ENCODE measurements around the gene FAM216B.

FAM216B gene

DNA sequence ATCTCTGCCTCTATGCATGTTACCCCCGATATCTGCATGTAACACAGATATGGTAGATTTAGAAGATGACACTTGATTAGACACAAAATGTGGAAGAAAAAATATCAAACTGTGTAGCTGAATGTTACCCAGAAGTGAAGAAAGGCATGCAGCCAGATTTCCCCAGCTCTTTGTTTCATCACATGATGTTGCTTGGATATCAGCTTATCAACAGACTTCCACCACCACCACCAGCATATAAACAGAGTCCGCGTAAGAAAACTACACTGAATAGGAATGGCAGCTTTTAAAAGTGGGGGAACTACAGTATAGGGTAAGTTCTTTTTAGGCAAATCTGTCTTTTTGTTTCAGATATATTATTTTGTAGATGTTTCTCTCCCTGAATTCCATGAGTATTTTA, at the start of gene FAM216B:
Gene FAM216B (plus strand): TSS at position 233 of the 400 bp plus-strand sequence. CDS start 2,484 bp downstream, outside the sequence.
- TF ChIP-seq, protein P1, sequence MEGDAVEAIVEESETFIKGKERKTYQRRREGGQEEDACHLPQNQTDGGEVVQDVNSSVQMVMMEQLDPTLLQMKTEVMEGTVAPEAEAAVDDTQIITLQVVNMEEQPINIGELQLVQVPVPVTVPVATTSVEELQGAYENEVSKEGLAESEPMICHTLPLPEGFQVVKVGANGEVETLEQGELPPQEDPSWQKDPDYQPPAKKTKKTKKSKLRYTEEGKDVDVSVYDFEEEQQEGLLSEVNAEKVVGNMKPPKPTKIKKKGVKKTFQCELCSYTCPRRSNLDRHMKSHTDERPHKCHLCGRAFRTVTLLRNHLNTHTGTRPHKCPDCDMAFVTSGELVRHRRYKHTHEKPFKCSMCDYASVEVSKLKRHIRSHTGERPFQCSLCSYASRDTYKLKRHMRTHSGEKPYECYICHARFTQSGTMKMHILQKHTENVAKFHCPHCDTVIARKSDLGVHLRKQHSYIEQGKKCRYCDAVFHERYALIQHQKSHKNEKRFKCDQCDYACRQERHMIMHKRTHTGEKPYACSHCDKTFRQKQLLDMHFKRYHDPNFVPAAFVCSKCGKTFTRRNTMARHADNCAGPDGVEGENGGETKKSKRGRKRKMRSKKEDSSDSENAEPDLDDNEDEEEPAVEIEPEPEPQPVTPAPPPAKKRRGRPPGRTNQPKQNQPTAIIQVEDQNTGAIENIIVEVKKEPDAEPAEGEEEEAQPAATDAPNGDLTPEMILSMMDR (IDR thresholded peaks at IDR 0.05; ENCODE audit: extremely low read depth, missing control alignments), result no peak
- no peak for DNase-seq (ENCODE audit: low spot score)

DNA sequence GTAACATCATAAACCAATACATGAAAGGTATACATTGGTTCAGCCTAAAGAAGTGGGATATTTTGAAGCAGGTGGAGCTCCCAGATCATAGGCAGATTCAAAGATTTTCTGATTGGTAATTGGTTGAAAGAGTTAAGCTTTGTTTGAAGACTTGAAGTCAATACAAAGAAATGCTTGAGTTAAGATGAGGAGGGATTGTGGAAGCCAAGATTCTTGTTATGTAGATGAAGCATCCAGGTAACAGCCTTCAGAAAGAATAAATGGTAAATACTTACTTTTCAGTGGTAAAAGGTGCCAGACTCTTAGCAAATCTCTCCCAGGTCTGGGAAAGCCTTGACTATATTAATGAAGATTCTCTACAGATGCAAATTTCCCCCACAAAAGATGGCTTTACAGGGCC, 49.3 kb upstream of the FAM216B start:
- DNase-seq (ENCODE audit: low spot score), result no peak
- TF ChIP-seq, protein P1 (IDR thresholded peaks at IDR 0.05; ENCODE audit: extremely low read depth, missing control alignments), result no peak

DNA sequence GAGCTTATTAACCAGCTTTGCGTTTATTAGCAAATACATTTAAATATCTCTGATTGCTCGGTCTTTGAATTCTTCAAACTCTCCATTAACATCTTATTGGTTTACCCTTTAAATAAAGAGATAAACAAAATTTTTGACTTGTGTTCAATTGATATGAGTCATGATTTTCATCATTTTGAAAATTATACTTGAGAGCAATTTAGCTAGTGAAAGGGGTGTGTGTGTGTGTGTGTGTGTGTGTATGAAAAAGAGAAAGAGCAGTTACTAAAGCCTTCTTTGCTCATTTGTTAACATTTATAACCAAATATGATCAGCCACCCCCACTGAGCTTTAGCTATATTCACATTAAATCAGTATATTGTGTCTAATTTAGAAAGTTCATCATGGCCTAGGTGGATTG, 48.3 kb upstream of the FAM216B start:
- DNase-seq (ENCODE audit: low spot score), result no peak
- TF ChIP-seq, protein P1 (IDR thresholded peaks at IDR 0.05; ENCODE audit: extremely low read depth, missing control alignments), result no peak

DNA sequence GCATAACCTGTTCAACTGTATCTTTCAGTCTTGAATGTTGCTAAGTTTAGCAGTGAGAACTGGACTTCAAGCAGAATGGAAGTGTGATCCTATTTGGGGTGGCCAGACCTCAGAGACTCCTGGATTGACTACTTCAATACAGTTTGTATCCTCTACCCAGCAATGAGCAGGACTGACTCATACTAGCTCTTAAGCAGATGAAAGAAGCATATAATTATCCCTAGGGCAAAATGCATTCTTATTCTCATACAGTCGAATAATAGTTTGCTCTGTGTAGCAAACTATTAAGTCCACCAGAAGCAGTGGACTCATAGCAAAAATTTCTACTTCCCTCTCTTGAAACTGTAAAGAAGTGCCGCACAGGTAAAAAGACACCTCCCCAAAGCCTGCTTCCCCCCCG, 46.4 kb upstream of the FAM216B start:
- DNase-seq (ENCODE audit: low spot score), result no peak
- TF ChIP-seq, protein P1 (IDR thresholded peaks at IDR 0.05; ENCODE audit: extremely low read depth, missing control alignments), result no peak

DNA sequence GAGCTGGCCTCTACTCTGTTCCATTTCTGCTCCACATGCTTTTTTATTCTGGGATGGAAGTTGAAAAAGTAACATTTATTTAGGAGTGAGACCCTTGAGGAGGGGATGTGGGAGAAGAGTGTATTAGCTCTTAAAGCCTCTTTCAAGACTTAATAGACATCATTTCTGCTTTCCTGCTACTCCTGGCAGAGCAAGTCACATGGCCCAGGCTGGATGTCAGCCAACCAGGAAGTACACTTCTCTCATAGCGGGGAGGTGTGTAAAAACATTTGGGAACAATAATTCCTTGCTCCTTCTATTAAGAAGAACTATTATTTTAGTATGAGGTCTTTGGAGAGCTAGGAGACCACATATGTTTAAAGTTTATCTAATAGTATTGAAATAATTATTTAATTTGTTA, 40.6 kb upstream of the FAM216B start:
- TF ChIP-seq, protein P1 (IDR thresholded peaks at IDR 0.05; ENCODE audit: extremely low read depth, missing control alignments), result no peak
- no peak for DNase-seq (ENCODE audit: low spot score)

DNA sequence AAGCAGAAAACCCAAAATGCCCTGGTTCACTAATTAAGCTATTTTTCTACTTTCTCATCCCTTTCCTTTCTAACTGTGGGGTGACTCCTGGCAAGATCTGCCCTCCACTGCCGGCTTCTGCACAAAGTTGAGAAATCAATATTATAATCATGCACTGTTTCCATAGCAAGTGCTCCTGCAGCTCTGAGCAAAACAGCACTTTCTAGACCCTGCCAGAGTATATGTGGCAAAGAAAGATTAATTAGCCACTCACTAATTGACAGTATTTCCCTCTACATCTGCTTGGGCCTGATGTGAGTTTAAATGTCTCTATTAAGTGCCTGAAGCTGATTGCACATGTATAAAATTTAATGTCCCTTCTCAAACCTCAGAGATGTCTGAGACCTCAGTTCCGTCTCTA, 39.5 kb upstream of the FAM216B start:
- DNase-seq (ENCODE audit: low spot score), result no peak
- TF ChIP-seq, protein P1 (IDR thresholded peaks at IDR 0.05; ENCODE audit: extremely low read depth, missing control alignments), result no peak

DNA sequence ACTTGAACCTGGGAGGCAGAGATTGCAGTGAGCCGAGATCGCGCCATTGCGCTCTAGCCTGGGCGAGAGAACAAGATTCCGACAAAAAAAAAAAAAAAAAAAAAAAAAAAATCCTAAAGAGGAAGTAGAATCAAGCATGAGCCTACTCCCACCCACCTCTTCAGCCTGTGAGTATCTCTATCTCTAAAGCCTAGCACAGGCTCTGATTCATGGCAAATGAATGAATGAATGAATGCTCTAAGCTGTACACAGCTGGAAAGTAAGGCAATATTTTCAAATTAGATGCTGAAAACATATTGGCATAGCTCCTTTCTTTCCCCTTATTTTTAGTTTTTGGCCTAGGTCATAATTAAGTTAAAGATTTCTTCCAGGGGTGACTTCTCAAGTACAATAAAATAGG, 35.7 kb upstream of the FAM216B start:
- TF ChIP-seq, protein P1 (IDR thresholded peaks at IDR 0.05; ENCODE audit: extremely low read depth, missing control alignments), result no peak
- no peak for DNase-seq (ENCODE audit: low spot score)

Measured in GM20000 (cell line).